Measurements from ENCODE around the gene PTPN12.
"Not testable (repeated sequence)": the region's sequence is repeated elsewhere in the genome, so short reads cannot be mapped to it uniquely, and the experiment has no call there.

The PTPN12 gene

DNA sequence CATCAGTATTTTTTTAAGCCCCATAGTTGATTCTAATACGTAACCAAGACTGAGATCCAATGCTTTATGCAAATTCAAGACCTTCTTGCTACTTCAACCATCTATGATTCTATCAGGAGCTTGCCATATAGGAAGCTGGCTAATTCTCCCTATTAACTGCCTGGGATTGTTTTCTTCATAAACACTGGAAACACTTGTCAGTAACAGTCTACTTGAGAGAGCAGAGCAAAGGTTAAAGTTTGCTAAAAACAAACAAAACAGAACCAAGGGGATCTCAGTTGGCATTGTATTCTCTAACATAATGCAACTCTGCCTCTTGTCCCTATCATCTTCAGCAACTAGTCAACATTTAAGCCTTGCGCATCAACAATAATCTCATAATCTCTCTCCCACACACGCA is 21.0 kb upstream of the PTPN12 start:
- no peak for DNase-seq (ENCODE audit: low read depth)
- no peak overlapping the region for H3K4me3 ChIP-seq (replicated peaks; ENCODE audit: low read depth, low read length)
- TF ChIP-seq CTCF (IDR thresholded peaks at IDR 0.05; ENCODE audit: low read length, missing control alignments) = no peak

- no peak for DNase-seq (ENCODE audit: low read depth)
- TF ChIP-seq CTCF (IDR thresholded peaks at IDR 0.05; ENCODE audit: low read length, missing control alignments) = no peak
- no peak overlapping the region for H3K4me3 ChIP-seq (replicated peaks; ENCODE audit: low read depth, low read length)
Observed at GRCh38 chr7:77520261-77520660, 16.8 kb upstream of the PTPN12 start.

- DNase-seq (ENCODE audit: low read depth); H3K4me3 ChIP-seq (replicated peaks; ENCODE audit: low read depth, low read length): not testable (repeated sequence)
Observed at GRCh38 chr7:77521537-77521936, 15.6 kb upstream of the PTPN12 start.

- no peak overlapping the region for H3K4me3 ChIP-seq (replicated peaks; ENCODE audit: low read depth, low read length)
- no peak for DNase-seq (ENCODE audit: low read depth)
- no peak for TF ChIP-seq CTCF (IDR thresholded peaks at IDR 0.05; ENCODE audit: low read length, missing control alignments)
Observed at GRCh38 chr7:77524731-77525130, 12.4 kb upstream of the PTPN12 start.

GRCh38 chr7:77525231-77525630 is 11.9 kb upstream of the PTPN12 start:
- TF ChIP-seq CTCF (IDR thresholded peaks at IDR 0.05; ENCODE audit: low read length, missing control alignments) = no peak
- H3K4me3 ChIP-seq (replicated peaks; ENCODE audit: low read depth, low read length) = no peak overlapping the region
- no peak for DNase-seq (ENCODE audit: low read depth)

DNA sequence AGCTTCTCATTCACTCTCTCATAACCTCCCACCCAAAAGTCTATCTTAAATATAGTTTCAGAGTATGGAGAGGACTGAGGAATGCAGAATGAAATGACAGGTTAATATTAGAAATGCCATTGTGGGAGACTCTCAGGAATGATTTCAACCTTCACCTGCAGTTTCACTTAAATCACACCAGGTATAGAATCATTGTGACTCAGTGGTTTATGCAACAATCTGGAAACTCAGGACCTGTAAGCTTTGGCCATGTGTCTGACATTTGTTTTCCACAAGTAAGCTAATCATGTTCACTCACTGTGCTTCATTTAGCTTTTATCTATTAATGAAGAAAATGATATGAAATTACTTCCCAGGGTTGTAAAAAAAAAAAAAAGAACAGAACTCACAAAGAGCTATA is 8.7 kb upstream of the PTPN12 start:
- DNase-seq (ENCODE audit: low read depth) = no peak
- H3K4me3 ChIP-seq (replicated peaks; ENCODE audit: low read depth, low read length) = no peak overlapping the region
- no peak for TF ChIP-seq CTCF (IDR thresholded peaks at IDR 0.05; ENCODE audit: low read length, missing control alignments)

- DNase-seq (ENCODE audit: low read depth) = no peak
- no peak for TF ChIP-seq CTCF (IDR thresholded peaks at IDR 0.05; ENCODE audit: low read length, missing control alignments)
- no peak overlapping the region for H3K4me3 ChIP-seq (replicated peaks; ENCODE audit: low read depth, low read length)
Observed at GRCh38 chr7:77529279-77529678, 7.8 kb upstream of the PTPN12 start.

- DNase-seq (ENCODE audit: low read depth) = no peak
Observed at GRCh38 chr7:77531038-77531437, 6.1 kb upstream of the PTPN12 start.

More at GRCh38 chr7:77531038-77531437, 6.1 kb upstream of the PTPN12 start:
- TF ChIP-seq CTCF (IDR thresholded peaks at IDR 0.05; ENCODE audit: low read length, missing control alignments) = no peak
- no peak overlapping the region for H3K4me3 ChIP-seq (replicated peaks; ENCODE audit: low read depth, low read length)
